ENCODE results near the gene ASB4.
A peak's percentile ranks its signal among the peaks of the same experiment; 100 is the strongest.

The ASB4 gene

DNA sequence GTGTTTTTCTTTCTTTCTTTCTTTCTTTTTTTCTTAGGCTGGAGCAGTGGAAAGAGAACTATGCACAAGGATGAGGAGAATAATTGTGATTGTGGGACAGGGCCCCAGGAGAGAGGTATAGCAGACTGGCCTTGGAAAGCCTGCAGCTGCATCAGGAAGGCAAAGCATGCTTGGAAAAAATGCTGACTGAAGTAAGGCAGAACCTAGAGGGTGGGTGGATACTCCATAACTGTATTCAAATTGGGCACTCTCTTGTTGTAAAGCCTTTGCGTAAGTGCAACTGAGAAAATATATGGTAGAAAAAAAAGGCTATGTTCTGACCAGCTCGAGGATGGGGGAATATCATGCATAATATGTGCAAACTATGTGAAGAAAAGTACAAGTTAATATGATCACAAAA is 71.0 kb downstream of the ASB4 start:
- FAIRE-seq (no peak), DNase-seq (ENCODE audit: insufficient read length, low spot score) (no peak)
- TF ChIP-seq CTCF (IDR thresholded peaks at IDR 0.05; ENCODE audit: insufficient read depth, missing control alignments): no peak

DNA sequence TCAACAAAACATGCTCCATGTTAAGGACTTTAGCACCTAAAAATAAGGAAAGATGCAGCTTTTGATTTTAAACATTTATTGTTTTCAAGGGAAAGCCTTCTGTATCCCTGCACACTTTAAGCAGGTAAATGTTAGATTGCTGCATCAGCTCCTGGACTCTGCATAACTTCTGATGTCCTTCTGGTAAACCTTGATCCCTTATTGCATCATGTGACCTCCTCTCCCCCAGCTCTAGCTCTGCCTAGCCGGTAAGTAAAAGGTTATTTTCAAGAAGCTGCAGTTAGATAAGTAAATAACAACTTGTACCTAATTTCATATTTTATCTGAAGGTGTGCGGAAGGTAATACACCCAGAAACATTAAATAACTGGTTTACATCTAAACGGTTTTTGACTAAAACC is 73.1 kb downstream of the ASB4 start:
- no peak for FAIRE-seq
- TF ChIP-seq CTCF (IDR thresholded peaks at IDR 0.05; ENCODE audit: insufficient read depth, missing control alignments): no peak
- DNase-seq (ENCODE audit: insufficient read length, low spot score): no peak

DNA sequence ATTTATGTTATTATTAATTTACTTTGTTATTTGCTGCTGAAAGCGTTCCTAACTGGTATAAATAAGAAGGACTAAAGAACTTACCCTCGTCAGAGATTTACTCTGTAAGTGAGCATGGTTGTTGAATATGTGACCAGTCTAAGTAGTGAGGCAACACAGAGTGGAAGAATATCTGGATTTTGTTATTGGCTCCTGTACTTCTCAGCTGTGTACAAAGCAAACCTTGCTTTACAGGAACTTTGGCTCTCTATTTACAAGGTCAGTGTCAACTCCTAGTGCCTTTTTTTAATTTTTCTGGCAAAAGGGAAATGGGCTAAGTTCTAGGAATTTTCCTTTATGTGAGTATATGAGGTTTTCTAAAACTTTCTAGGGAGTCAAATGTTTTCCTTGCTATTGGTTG is 74.9 kb downstream of the ASB4 start:
- FAIRE-seq: no peak
- no peak for TF ChIP-seq CTCF (IDR thresholded peaks at IDR 0.05; ENCODE audit: insufficient read depth, missing control alignments)
- DNase-seq (ENCODE audit: insufficient read length, low spot score): no peak

- no peak for DNase-seq (ENCODE audit: insufficient read length, low spot score)
- no peak for TF ChIP-seq CTCF (IDR thresholded peaks at IDR 0.05; ENCODE audit: insufficient read depth, missing control alignments)
- FAIRE-seq: no peak
These were observed 84.0 kb downstream of the ASB4 start for GRCh38 chr7:95569720-95570119.

DNA sequence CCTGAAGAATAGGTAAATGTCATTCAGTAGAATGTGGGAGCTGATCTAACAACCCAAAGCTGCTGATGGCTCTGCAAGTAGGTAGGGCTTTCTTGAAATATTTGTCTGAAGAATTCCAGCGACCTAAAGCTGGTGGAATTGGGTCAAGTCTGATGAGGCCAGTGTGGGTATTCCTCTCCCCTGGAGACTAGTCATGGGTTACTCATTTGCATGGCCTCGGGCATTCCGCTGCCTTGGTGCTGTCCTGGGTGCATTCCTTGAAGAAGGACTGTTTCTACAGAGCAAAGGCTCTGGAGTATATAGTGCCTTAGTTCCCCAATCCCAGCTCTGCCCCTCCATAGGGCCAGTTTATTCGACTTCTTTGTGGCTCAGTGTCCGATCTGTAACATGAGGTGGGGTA is 91.4 kb downstream of the ASB4 start:
- TF ChIP-seq CTCF (IDR thresholded peaks at IDR 0.05; ENCODE audit: insufficient read depth, missing control alignments): no peak
- no peak for FAIRE-seq
- no peak for DNase-seq (ENCODE audit: insufficient read length, low spot score)

- TF ChIP-seq CTCF (IDR thresholded peaks at IDR 0.05; ENCODE audit: insufficient read depth, missing control alignments): no peak
- FAIRE-seq (peak; percentile 93), DNase-seq (ENCODE audit: insufficient read length, low spot score) (peak; percentile 21)
These were observed 92.6 kb downstream of the ASB4 start for GRCh38 chr7:95578299-95578855.

GRCh38 chr7:95579318-95579717 is 93.6 kb downstream of the ASB4 start:
- DNase-seq (ENCODE audit: insufficient read length, low spot score) (no peak), FAIRE-seq (no peak)
- no peak for TF ChIP-seq CTCF (IDR thresholded peaks at IDR 0.05; ENCODE audit: insufficient read depth, missing control alignments)

Measured in D721Med (cell line).